Cardiac fibroblast (primary cell): ENCODE results near the gene MSI2.

Experiments used
- DNase-seq, 2 donors: peaks; one replicate each; pipeline versions ENCODE4 v3.0.0 to v3.0.0-alpha.2; 2010; ENCODE audit warnings: low read depth in 2 of 2
- H3K4me3 ChIP-seq, 2 donors: replicated peaks in 1 of 2; 1 replicate in 1 of 2; 2 replicates in 1 of 2; pipeline ENCODE4 v1.5.1; 2011; ENCODE audit warnings: low read depth in 2 of 2, low read length in 2 of 2, mild to moderate bottlenecking in 2 of 2, moderate library complexity in 1 of 2
- CTCF ChIP-seq: IDR thresholded peaks from one replicate; pipeline ENCODE4 v1.5.1; 2011; ENCODE audit warnings: low read depth, mild to moderate bottlenecking, low read length, inconsistent platforms

The MSI2 gene

GRCh38 chr17:57544401-57544800, 288.1 kb downstream of the MSI2 start:
- DNase-seq = no peak
- no peak for TF ChIP-seq CTCF
- no peak overlapping the region for H3K4me3 ChIP-seq

- no peak for TF ChIP-seq CTCF
- no peak for DNase-seq
- H3K4me3 ChIP-seq = no peak overlapping the region
Observed at GRCh38 chr17:57544834-57545463, 288.6 kb downstream of the MSI2 start.

- no peak for DNase-seq
- no peak overlapping the region for H3K4me3 ChIP-seq
- no peak for TF ChIP-seq CTCF
Observed at GRCh38 chr17:57545731-57546342, 289.5 kb downstream of the MSI2 start.

- H3K4me3 ChIP-seq = no peak overlapping the region
- DNase-seq = peak in 1 of 2 donors; percentile 51
- no peak for TF ChIP-seq CTCF
Observed at GRCh38 chr17:57548421-57549410, 292.4 kb downstream of the MSI2 start.

GRCh38 chr17:57549468-57549867, 293.1 kb downstream of the MSI2 start:
- no peak for DNase-seq
- no peak overlapping the region for H3K4me3 ChIP-seq
- no peak for TF ChIP-seq CTCF

GRCh38 chr17:57550016-57550415, 293.7 kb downstream of the MSI2 start:
- TF ChIP-seq CTCF = no peak
- no peak for DNase-seq
- H3K4me3 ChIP-seq = no peak overlapping the region
